GM12865 (cell line): ENCODE results near the gene BABAM2.

ENCODE experiments used
- DNase-seq: peaks from one replicate; pipeline ENCODE4 v3.0.0; 2010; ENCODE audit warnings: low read depth
- H3K4me3 ChIP-seq: 2 replicates; pipeline ENCODE4 v1.5.1; 2011; ENCODE audit warnings: mild to moderate bottlenecking, low read depth, low read length, control low read depth
- CTCF ChIP-seq: IDR thresholded peaks from 2 replicates; pipeline ENCODE4 v1.5.1; 2011; ENCODE audit warnings: low read length, control low read depth, low read depth, inconsistent platforms; ENCODE audit not compliant: insufficient read depth; ENCODE audit errors: missing control alignments

BABAM2 gene

DNA sequence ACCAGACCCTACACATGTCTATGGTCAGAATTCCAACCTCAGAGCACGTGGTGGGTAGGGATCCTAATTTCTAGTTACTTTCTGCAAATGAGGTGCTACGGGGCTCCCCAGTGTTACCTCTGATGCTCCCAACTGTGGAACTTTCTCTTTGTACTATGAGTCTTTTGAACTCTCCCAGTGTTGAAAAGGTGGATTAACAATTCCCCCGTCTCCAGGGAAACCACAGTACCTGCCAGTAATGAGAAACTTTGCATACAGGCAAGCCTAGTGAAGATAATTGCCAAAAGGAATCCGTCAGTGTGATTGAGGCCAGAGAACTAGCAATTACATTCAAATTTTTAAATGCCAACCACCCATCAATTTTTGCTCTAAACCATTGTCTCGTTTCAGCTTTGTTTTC is 373.2 kb downstream of the BABAM2 start:
- DNase-seq, result no peak
- no peak for TF ChIP-seq CTCF
- H3K4me3 ChIP-seq, result no peak overlapping the region

- DNase-seq, result no peak
- H3K4me3 ChIP-seq, result no peak overlapping the region
- TF ChIP-seq CTCF, result no peak
Observed at GRCh38 chr2:28267282-28267681, 376.8 kb downstream of the BABAM2 start.

DNA sequence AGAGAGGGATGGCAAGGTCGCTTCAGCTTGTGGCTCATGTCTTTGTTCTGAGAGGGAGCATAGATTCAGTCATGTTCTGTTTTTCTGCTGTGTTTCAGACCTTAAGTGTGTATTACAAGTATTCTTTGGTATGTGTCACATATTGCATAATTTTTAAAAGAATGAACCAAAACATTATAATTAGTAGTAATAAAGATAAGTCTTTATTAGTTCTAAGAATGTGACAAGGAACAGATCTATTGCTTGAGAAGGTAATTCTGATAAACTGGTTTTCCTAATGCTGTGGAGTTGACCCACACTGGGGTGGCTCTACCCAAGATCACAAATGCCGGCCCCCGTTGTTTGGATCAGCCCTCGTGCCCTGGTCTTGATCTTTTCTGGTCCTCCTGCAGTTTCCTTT is 377.9 kb downstream of the BABAM2 start:
- no peak for DNase-seq
- TF ChIP-seq CTCF, result no peak
- no peak overlapping the region for H3K4me3 ChIP-seq

- no peak overlapping the region for H3K4me3 ChIP-seq
- TF ChIP-seq CTCF, result no peak
- no peak for DNase-seq
Observed at GRCh38 chr2:28269019-28269784, 378.7 kb downstream of the BABAM2 start.

DNA sequence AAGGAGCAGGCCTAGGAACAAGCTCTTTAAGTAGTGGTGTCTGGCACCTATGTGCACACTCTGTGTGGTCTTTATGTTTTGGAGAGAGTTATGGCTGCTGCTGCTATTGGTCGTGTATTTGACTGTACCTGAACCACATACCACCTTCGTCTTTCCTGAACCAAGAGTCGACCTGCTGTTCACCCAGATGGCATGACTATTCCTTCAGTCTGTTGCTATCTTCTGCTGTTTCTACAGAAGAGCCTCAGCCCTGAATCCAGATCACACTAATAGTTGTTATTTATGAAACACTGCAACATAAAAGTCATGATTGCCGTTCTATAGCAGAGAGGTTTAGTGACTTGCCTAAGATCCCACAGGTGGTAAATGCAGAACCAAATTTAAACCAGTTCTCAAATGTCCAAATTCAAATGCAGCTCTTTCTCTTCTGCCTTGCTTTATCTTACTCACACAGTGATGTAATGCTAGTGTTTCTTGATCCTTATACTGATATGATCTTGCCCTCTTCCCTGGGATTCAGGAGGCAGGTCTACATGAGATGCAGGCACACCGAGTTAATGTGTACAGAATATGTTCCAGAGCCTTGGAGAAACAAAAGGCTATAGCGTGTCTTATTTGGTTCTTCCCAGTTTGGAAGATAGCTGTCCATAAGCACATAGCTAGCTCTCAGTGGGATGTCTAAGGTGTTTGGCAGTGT is 380.1 kb downstream of the BABAM2 start:
- H3K4me3 ChIP-seq, result no peak overlapping the region
- TF ChIP-seq CTCF, result no peak
- no peak for DNase-seq

DNA sequence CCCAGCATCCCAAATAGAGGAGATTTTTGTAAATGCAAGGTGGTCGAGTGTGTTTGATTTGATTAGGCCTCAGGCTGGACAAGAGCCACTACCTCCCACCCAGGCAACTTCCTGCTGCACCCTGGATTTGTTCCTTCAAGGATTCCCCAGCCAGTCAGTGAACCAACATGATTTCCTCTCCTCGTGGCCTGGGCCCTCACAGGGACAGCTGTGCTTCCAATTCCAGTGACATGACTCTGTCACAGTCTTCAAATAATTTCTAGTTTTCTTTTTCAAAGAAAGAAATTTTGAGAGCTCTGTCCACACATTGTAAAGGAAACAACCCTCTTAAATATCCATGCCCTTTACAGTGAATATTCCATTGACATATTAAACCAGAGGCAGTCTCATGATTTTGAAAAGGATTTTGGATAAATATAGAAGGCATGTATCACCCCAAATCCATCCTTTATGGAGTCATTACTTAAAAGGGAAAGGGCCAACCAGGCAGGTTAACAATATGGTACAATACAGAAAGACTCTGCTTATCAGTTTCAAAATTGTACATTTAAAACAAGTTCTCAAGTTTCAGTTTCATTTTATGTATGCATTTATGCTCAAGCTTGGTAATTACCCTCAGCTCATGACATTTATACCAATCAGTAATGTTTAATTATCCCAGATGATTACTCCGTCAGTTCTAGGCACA is 380.8 kb downstream of the BABAM2 start:
- no peak for TF ChIP-seq CTCF
- DNase-seq, result peak; percentile 28
- no peak overlapping the region for H3K4me3 ChIP-seq
